WTC11 (cell line): ENCODE measurements around the gene UNCX.

ENCODE experiments used
- CBFB ChIP-seq: sonication (generic); formaldehyde crosslinking; IDR thresholded peaks from 2 replicates; pipeline ENCODE4 v1.8.1; 2022; ENCODE audit warnings: mild to moderate bottlenecking, low read depth, missing genetic modification reagents
- CTCF ChIP-seq: fragments of 200-600 bp; IDR thresholded peaks from 2 replicates; pipeline ENCODE4 v1.8.0; 2022; ENCODE audit warnings: antibody characterized with exemption
- E2F1 ChIP-seq: sonication (generic); formaldehyde crosslinking; IDR thresholded peaks from 2 replicates; pipeline ENCODE4 v1.8.0; 2022; ENCODE audit warnings: mild to moderate bottlenecking, missing genetic modification reagents
- E2F4 ChIP-seq: sonication (generic); formaldehyde crosslinking; IDR thresholded peaks from 2 replicates; pipeline ENCODE4 v1.8.1; 2022; ENCODE audit warnings: low read depth, mild to moderate bottlenecking, moderate library complexity, missing genetic modification reagents, borderline replicate concordance
- E2F5 ChIP-seq: sonication (generic); formaldehyde crosslinking; IDR thresholded peaks from 2 replicates; pipeline ENCODE4 v1.8.1; 2022; ENCODE audit warnings: mild to moderate bottlenecking, moderate library complexity, missing genetic modification reagents
- ERG ChIP-seq: fragments of 250-450 bp; sonication (Bioruptor Pico); IDR thresholded peaks from 2 replicates; pipeline ENCODE4 v1.8.0; 2021; ENCODE audit warnings: mild to moderate bottlenecking
- ESRRA ChIP-seq: sonication (generic); formaldehyde crosslinking; IDR thresholded peaks from 2 replicates; pipeline ENCODE4 v1.8.1; 2022; ENCODE audit warnings: mild to moderate bottlenecking, missing genetic modification reagents, borderline replicate concordance
- GABPB1 ChIP-seq: sonication (generic); formaldehyde crosslinking; IDR thresholded peaks from 2 replicates; pipeline ENCODE4 v1.8.1; 2023; ENCODE audit warnings: mild to moderate bottlenecking, missing genetic modification reagents
- GRHL2 ChIP-seq: fragments of 250-450 bp; sonication (Bioruptor Pico); IDR thresholded peaks from 2 replicates; pipeline ENCODE4 v1.8.0; 2022; ENCODE audit warnings: mild to moderate bottlenecking, moderate library complexity; ENCODE audit not compliant: insufficient replicate concordance, severe bottlenecking
- JUN ChIP-seq: sonication (generic); formaldehyde crosslinking; IDR thresholded peaks from 2 replicates; pipeline ENCODE4 v1.8.0; 2023; ENCODE audit warnings: mild to moderate bottlenecking, missing genetic modification reagents
- MAX ChIP-seq: sonication (generic); formaldehyde crosslinking; IDR thresholded peaks from 2 replicates; pipeline ENCODE4 v1.8.0; 2022; ENCODE audit warnings: mild to moderate bottlenecking, missing genetic modification reagents
- TCF7 ChIP-seq: sonication (generic); formaldehyde crosslinking; IDR thresholded peaks from 2 replicates; pipeline ENCODE4 v1.8.0; 2022; ENCODE audit warnings: mild to moderate bottlenecking, low read depth, missing genetic modification reagents, moderate library complexity
- TEAD4 ChIP-seq: sonication (generic); formaldehyde crosslinking; IDR thresholded peaks from 2 replicates; pipeline ENCODE4 v1.8.0; 2022; ENCODE audit warnings: mild to moderate bottlenecking, missing genetic modification reagents

- TF ChIP-seq GABPB1 (CRISPR knock-in tag) (no peak), CTCF (no peak), GRHL2 (CRISPR knock-in tag) (no peak), ESRRA (no peak), MAX (CRISPR knock-in tag) (no peak), CBFB (no peak), JUN (no peak), TCF7 (no peak), ERG (CRISPR knock-in tag) (no peak), E2F1 (CRISPR knock-in tag) (no peak), TEAD4 (CRISPR knock-in tag) (no peak), E2F5 (CRISPR knock-in tag) (no peak), E2F4 (CRISPR knock-in tag) (no peak)
These were observed 50.7 kb downstream of the UNCX start for GRCh38 chr7:1283337-1283736.
